GM18517 (cell line): ENCODE data around the gene FUBP3.
"Not testable (repeated sequence)": the region's sequence is repeated elsewhere in the genome, so short reads cannot be mapped to it uniquely, and the experiment has no call there.

Experiments used
- ATAC-seq: cut with Tn5 transposase; IDR thresholded peaks from one replicate; pipeline ENCODE4 v1.9.1; 2021; ENCODE audit warnings: mild to moderate bottlenecking, moderate library complexity; ENCODE audit not compliant: unreplicated experiment

FUBP3 gene

DNA sequence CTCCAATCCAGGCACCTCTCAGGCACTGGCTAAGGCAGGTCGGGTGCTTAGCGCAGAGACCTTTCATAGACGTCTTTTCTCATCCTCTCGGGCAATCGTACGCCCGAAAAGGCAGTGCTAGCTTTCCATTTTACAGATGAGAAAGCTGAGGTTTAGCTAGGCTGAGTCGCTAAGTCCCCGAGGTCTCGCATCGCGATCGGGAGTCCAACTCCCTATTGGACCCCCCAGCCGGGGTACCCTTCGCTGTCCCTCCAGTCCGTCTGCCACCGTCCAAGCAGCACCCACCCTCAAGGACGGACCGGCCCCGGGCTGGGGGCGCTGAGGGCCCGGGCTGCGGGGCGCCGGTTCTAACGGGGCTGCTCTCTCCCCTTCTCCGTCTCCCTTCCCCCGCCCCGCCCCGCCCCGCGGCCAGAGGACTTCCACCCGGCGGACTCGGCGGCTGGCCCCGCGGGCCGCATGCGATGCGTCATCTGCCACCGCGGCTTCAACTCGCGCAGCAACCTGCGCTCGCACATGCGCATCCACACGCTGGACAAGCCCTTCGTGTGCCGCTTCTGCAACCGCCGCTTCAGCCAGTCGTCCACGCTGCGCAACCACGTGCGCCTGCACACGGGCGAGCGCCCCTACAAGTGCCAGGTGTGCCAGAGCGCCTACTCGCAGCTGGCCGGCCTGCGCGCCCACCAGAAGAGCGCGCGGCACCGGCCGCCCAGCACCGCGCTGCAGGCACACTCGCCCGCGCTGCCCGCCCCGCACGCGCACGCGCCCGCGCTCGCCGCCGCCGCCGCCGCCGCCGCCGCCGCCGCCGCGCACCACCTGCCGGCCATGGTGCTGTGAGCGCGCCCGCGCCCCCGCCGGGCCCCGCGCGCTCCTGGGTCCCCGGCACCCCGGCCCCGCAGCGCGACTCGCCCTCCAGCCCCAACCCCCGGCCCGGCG lies 101.7 kb downstream of the FUBP3 start:
- no peak for ATAC-seq

DNA sequence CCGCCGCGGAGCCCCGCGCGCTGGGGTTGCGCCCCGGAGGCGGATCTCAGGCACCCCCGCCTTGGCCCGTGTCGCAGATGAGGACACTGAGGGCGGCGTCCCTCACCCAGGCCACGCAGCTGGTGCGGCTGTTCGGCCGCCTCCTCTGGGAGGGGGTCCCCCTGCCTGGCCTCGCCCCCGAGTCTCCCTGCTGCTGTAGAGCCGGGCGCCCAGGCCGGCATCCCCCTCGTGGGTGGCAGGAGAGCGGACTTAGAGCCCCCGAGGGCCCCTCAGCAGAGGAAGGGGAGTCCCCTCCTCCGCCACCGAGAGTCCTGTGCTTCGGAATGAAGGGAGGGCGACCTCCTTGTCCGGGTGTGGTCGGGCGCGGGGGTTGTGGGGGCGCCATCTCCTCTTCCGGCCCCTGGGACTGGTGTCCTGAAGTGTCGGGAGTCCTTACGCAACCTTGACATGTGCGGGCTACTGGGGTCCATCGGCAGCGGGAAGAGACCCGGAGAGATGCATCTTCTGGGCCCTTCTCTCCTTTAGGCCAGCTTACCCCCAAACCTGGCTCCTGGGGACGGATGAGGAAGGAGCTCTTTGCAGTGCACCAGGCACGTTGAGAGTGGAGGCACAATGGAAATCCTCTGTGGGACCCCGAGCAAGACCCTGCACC lies 102.5 kb downstream of the FUBP3 start:
- ATAC-seq, result no peak

DNA sequence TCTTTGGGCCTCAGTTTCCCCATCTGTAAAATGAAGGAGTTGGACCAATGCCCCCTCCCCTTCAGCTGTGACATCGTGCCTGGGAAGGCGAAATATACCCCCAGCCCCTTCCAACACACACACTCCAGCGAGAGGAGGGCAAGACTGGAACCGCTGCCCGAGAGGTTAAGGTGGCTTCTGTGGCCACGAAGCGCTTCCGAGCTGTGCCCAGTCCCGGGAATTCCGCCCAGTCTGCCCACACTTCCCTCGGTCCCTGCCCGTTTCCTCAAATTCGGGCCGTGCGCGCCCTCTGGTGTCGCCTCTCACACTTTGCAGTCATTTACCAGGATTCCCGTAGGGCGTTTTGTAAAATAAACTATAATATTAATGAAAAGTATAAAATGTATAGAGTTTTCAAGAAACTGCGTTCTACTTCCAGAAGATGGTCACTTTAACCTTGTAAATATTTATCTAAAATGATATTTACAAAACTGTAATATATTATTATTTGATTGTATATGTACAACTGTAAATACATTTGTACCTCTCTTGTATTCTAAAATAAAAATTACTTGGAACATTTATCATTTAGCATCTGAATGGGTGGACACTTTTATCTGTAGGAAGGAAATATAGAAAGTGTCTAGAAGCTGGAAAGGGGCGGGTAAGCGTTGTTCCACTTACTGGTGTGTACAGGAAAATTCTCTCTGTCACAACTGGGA lies 103.2 kb downstream of the FUBP3 start:
- ATAC-seq, result no peak

DNA sequence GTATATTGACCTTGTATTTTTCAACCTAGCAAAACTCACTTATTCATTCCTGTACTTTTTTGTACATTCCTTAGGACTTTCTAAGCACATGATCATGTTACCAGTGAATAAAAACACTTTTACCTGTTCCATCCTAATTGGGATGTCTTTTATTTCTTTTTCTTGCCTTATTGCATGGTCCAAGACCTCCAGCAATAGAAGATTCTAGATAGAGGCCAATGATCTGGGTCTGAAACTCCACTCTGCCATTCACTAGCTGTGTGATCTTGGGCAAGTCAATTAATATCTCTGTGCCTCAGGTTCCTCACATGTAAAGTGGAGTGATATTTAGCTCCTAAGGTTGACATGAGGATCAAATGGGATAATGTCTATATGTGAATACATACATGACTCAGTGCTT lies 105.7 kb downstream of the FUBP3 start:
- no peak for ATAC-seq

DNA sequence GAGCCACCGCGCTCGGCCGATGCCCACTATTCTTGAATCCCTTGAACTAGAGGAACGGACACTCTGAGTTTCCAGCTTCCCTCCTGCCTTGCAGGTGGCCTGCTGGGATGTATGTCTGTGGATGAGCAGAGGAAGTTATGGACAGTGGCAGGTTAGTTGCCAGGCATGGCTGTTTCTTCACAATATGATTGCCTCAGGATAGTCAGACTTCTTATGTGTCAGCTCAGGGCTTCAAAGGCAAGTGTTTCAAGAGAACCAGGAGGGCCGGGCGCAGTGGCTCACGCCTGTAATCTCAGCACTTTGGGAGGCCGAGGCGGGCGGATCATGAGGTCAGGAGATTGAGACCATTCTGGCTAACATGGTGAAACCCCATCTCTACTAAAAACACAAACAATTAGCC lies 106.6 kb downstream of the FUBP3 start:
- not testable (repeated sequence) for ATAC-seq

DNA sequence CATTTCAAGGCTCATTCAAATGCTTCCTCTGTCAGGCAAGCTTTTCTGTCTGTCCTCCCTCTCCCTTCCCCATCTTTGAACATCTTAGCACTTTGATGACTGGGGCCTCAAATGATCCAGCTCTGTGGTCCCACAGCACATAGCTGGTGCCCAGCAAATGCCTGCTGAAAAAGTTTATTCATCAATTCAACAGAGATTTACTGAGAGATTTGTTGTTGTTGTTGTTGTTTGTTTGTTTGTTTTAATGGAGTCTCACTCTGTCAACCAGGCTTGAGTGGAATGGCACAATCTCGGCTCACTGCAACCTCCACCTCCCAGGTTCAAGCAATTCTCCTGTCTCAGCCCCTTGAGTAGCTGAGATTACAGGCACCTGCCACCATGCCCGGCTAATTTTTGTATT lies 108.2 kb downstream of the FUBP3 start:
- no peak for ATAC-seq
